ENCODE measurements around the gene PRLHR.

PRLHR gene

GRCh38 chr10:118570591-118570990 is 24.9 kb downstream of the PRLHR start:
- no peaks in the 10 kb centered on the region for H3F3A ChIP-seq (ENCODE audit: control insufficient read depth, insufficient read depth)

DNA sequence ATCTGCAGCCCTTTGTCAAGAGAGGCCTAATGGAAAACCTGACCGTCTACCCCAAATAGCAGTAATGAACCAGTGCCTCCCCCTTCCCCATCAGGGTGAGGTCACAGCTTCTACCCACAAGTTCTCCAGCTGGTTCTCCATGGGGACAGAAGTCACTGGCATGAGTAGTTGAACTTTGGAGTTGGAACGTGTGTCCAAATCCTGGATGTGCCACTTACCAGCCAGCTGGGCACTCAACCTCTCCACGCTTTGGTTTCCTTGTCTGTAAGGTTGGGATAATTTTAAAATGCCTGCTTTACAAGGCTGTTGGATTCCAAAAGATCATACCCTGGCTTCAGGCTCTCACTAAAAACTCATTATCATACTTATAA is 25.6 kb downstream of the PRLHR start:
- no peak for TF ChIP-seq EZH2phosphoT487 (IDR thresholded peaks at IDR 0.05; ENCODE audit: borderline replicate concordance, low read length)
- TF ChIP-seq, protein P1, sequence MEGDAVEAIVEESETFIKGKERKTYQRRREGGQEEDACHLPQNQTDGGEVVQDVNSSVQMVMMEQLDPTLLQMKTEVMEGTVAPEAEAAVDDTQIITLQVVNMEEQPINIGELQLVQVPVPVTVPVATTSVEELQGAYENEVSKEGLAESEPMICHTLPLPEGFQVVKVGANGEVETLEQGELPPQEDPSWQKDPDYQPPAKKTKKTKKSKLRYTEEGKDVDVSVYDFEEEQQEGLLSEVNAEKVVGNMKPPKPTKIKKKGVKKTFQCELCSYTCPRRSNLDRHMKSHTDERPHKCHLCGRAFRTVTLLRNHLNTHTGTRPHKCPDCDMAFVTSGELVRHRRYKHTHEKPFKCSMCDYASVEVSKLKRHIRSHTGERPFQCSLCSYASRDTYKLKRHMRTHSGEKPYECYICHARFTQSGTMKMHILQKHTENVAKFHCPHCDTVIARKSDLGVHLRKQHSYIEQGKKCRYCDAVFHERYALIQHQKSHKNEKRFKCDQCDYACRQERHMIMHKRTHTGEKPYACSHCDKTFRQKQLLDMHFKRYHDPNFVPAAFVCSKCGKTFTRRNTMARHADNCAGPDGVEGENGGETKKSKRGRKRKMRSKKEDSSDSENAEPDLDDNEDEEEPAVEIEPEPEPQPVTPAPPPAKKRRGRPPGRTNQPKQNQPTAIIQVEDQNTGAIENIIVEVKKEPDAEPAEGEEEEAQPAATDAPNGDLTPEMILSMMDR (IDR thresholded peaks at IDR 0.05; ENCODE audit: low read depth, low read length, poor library complexity, severe bottlenecking), result no peak
- Histone ChIP-seq H3K9me2 (replicated peaks; ENCODE audit: control insufficient read depth, low read length) (no peaks in the 10 kb centered on the region), H3K4me1 (ENCODE audit: control insufficient read depth, low read length) (no peaks in the 10 kb centered on the region), H3K27ac (ENCODE audit: low read depth, low read length) (no peak overlapping the region), H3K36me3 (ENCODE audit: control insufficient read depth, low read length) (no peaks in the 10 kb centered on the region), H3F3A (ENCODE audit: control insufficient read depth, insufficient read depth) (no peaks in the 10 kb centered on the region), H3K79me2 (ENCODE audit: control insufficient read depth, low read length) (no peaks in the 10 kb centered on the region), H3K27me3 (ENCODE audit: control insufficient read depth, low read length) (no peaks in the 10 kb centered on the region), H3K9me3 (ENCODE audit: control insufficient read depth, insufficient read depth, low read length) (no peaks in the 10 kb centered on the region), H3K4me2 (ENCODE audit: low read length) (no peak overlapping the region), H4K20me1 (ENCODE audit: control insufficient read depth, insufficient read depth, low read depth, low read length) (no peaks in the 10 kb centered on the region), H3K4me3 (ENCODE audit: low read length) (no peak overlapping the region)

More at GRCh38 chr10:118570591-118570990, 24.9 kb downstream of the PRLHR start:
- Histone ChIP-seq H3K9me3 (ENCODE audit: control insufficient read depth, insufficient read depth, low read length) (no peaks in the 10 kb centered on the region), H3K79me2 (ENCODE audit: control insufficient read depth, low read length) (no peaks in the 10 kb centered on the region), H3K4me1 (ENCODE audit: control insufficient read depth, low read length) (no peaks in the 10 kb centered on the region), H3K4me3 (ENCODE audit: low read length) (no peak overlapping the region), H3K4me2 (ENCODE audit: low read length) (no peak overlapping the region), H3K27me3 (ENCODE audit: control insufficient read depth, low read length) (no peaks in the 10 kb centered on the region), H3K36me3 (ENCODE audit: control insufficient read depth, low read length) (no peaks in the 10 kb centered on the region), H3K9me2 (replicated peaks; ENCODE audit: control insufficient read depth, low read length) (no peaks in the 10 kb centered on the region), H4K20me1 (ENCODE audit: control insufficient read depth, insufficient read depth, low read depth, low read length) (no peaks in the 10 kb centered on the region), H3K27ac (ENCODE audit: low read depth, low read length) (no peak overlapping the region)
- TF ChIP-seq, protein P1 (IDR thresholded peaks at IDR 0.05; ENCODE audit: low read depth, low read length, poor library complexity, severe bottlenecking), result no peak
- no peak for TF ChIP-seq EZH2phosphoT487 (IDR thresholded peaks at IDR 0.05; ENCODE audit: borderline replicate concordance, low read length)

- TF ChIP-seq, protein P1 (IDR thresholded peaks at IDR 0.05; ENCODE audit: low read depth, low read length, poor library complexity, severe bottlenecking), result no peak
- no peak for TF ChIP-seq EZH2phosphoT487 (IDR thresholded peaks at IDR 0.05; ENCODE audit: borderline replicate concordance, low read length)
- Histone ChIP-seq H3K4me1 (ENCODE audit: control insufficient read depth, low read length) (no peaks in the 10 kb centered on the region), H4K20me1 (ENCODE audit: control insufficient read depth, insufficient read depth, low read depth, low read length) (no peaks in the 10 kb centered on the region), H3F3A (ENCODE audit: control insufficient read depth, insufficient read depth) (no peaks in the 10 kb centered on the region), H3K9me3 (ENCODE audit: control insufficient read depth, insufficient read depth, low read length) (no peaks in the 10 kb centered on the region), H3K27ac (ENCODE audit: low read depth, low read length) (no peak overlapping the region), H3K36me3 (ENCODE audit: control insufficient read depth, low read length) (no peaks in the 10 kb centered on the region), H3K79me2 (ENCODE audit: control insufficient read depth, low read length) (no peaks in the 10 kb centered on the region), H3K27me3 (ENCODE audit: control insufficient read depth, low read length) (no peaks in the 10 kb centered on the region), H3K4me3 (ENCODE audit: low read length) (no peak overlapping the region), H3K9me2 (replicated peaks; ENCODE audit: control insufficient read depth, low read length) (no peaks in the 10 kb centered on the region), H3K4me2 (ENCODE audit: low read length) (no peak overlapping the region)
Measured at GRCh38 chr10:118569241-118569881, 26.1 kb downstream of the PRLHR start.

All from DOHH2 (cell line).